ENCODE results near the gene NCF1.
"Not testable (repeated sequence)": the region's sequence is repeated elsewhere in the genome, so short reads cannot be mapped to it uniquely, and the experiment has no call there.

DNA sequence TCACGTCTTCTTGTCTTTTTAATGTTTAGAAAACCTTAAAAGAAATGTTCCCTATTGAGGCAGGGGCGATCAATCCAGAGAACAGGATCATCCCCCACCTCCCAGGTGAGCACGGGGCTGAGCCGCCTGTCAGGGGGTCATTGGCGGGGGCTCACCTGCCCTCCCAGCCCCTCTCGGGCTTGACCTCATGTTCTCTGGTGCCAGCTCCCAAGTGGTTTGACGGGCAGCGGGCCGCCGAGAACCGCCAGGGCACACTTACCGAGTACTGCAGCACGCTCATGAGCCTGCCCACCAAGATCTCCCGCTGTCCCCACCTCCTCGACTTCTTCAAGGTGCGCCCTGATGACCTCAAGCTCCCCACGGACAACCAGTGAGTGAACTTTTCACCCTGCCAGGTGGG lies 5.2 kb downstream of the NCF1 start:
- TF ChIP-seq JUND (IDR thresholded peaks at IDR 0.05), result not testable (repeated sequence)
- TF ChIP-seq, protein P1, sequence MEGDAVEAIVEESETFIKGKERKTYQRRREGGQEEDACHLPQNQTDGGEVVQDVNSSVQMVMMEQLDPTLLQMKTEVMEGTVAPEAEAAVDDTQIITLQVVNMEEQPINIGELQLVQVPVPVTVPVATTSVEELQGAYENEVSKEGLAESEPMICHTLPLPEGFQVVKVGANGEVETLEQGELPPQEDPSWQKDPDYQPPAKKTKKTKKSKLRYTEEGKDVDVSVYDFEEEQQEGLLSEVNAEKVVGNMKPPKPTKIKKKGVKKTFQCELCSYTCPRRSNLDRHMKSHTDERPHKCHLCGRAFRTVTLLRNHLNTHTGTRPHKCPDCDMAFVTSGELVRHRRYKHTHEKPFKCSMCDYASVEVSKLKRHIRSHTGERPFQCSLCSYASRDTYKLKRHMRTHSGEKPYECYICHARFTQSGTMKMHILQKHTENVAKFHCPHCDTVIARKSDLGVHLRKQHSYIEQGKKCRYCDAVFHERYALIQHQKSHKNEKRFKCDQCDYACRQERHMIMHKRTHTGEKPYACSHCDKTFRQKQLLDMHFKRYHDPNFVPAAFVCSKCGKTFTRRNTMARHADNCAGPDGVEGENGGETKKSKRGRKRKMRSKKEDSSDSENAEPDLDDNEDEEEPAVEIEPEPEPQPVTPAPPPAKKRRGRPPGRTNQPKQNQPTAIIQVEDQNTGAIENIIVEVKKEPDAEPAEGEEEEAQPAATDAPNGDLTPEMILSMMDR (IDR thresholded peaks at IDR 0.05), result not testable (repeated sequence)

Data from SK-N-SH (cell line).